PC-9 (cell line): ENCODE data around the gene CTBP2. TPM values are rescaled to one million over a fixed set of nuclear protein-coding genes. Genes with fewer than 3 reads are reported as not detected.

ENCODE experiments used
- BruUV-seq: library from RNA; stranded (reverse); fragments of 400-500 nt; replicated peaks from 2 replicates; lab custom pipeline; 2021; lab: Mats Ljungman, UMichigan
- CTCF ChIA-PET: fragments of 300-600 bp; sonication (Branson Sonifier 250); formaldehyde crosslinking; loops from one replicate; lab custom pipeline; 2022; ENCODE audit warnings: antibody characterized with exemption; lab: Charles Lee
- POLR2A ChIA-PET: fragments of 300-600 bp; sonication (Branson Sonifier 250); formaldehyde crosslinking; loops from one replicate; lab custom pipeline; 2022; ENCODE audit warnings: antibody characterized with exemption; ENCODE audit not compliant: unreplicated experiment; lab: Charles Lee
- DNase-seq, 2 experiments: peaks; one replicate each; pipeline versions ENCODE4 v3.0.0 to v3.0.0-alpha.2; 2015 to 2022; ENCODE audit warnings: mixed read lengths in 1 of 2
- H2AFZ ChIP-seq: fragments of 200-600 bp; sonication (generic); 2 replicates; pipeline ENCODE4 v1.8.1; 2017; ENCODE audit warnings: antibody characterized with exemption
- H3F3A ChIP-seq: fragments of 200-600 bp; sonication (generic); 2 replicates; pipeline ENCODE4 v1.8.1; 2017; ENCODE audit warnings: antibody characterized with exemption, mild to moderate bottlenecking, low read depth; ENCODE audit not compliant: insufficient read depth
- H3K27ac ChIP-seq: fragments of 200-600 bp; sonication (generic); 2 replicates; pipeline ENCODE4 v1.6.1; 2016; ENCODE audit warnings: mixed run types
- H3K27me3 ChIP-seq: fragments of 200-600 bp; sonication (generic); 2 replicates; pipeline ENCODE4 v1.6.1; 2016; ENCODE audit warnings: low read depth, mixed run types; ENCODE audit not compliant: insufficient read depth
- H3K36me3 ChIP-seq: fragments of 200-600 bp; sonication (generic); 2 replicates; pipeline ENCODE4 v1.6.1; 2016; ENCODE audit warnings: low read depth, mixed run types
- H3K4me1 ChIP-seq: fragments of 200-600 bp; sonication (generic); replicated peaks from 2 replicates; pipeline ENCODE4 v1.6.1; 2016; ENCODE audit warnings: mixed run types; ENCODE audit not compliant: insufficient read depth
- H3K4me2 ChIP-seq: fragments of 200-600 bp; sonication (generic); 2 replicates; pipeline ENCODE4 v1.6.1; 2017; ENCODE audit warnings: mixed run types
- H3K4me3 ChIP-seq: fragments of 200-600 bp; sonication (generic); 2 replicates; pipeline ENCODE4 v1.6.1; 2016; ENCODE audit warnings: mixed run types
- H3K79me2 ChIP-seq: fragments of 200-600 bp; sonication (generic); 2 replicates; pipeline ENCODE4 v1.6.1; 2017; ENCODE audit warnings: low read depth, mixed run types
- H3K9me2 ChIP-seq: fragments of 200-600 bp; sonication (generic); 2 replicates; pipeline ENCODE4 v1.8.1; 2017; ENCODE audit warnings: mild to moderate bottlenecking; ENCODE audit not compliant: insufficient read depth
- H3K9me3 ChIP-seq: fragments of 200-600 bp; sonication (generic); 2 replicates; pipeline ENCODE4 v1.8.1; 2016; ENCODE audit warnings: low read depth; ENCODE audit not compliant: insufficient read depth
- H4K20me1 ChIP-seq: fragments of 200-600 bp; sonication (generic); 2 replicates; pipeline ENCODE4 v1.8.1; 2017; ENCODE audit not compliant: insufficient read depth
- CTCF ChIP-seq: fragments of 200-600 bp; sonication (generic); conservative IDR thresholded peaks from 2 replicates; pipeline ENCODE4 v1.6.1; 2017; ENCODE audit warnings: mixed run types, antibody characterized with exemption, mild to moderate bottlenecking, moderate library complexity
- EZH2 ChIP-seq: fragments of 200-600 bp; sonication (generic); IDR thresholded peaks from 2 replicates; pipeline ENCODE4 v1.8.0; 2017; ENCODE audit warnings: antibody characterized with exemption, low read depth
- intact Hi-C: fragments of 100-400 bp; cut with micrococcal nuclease; formaldehyde crosslinking; loops from one replicate; pipeline ENCODE4 v1.10.0; 2022; ENCODE audit not compliant: unreplicated experiment
- total RNA-seq: library from RNA; stranded (reverse); gene quantifications from 2 replicates; pipeline ENCODE4 v1.2.3, GENCODE V29; 2021

The CTBP2 gene
- total RNA-seq, 1 experiment from 2014 or later, result 60.5 TPM

DNA sequence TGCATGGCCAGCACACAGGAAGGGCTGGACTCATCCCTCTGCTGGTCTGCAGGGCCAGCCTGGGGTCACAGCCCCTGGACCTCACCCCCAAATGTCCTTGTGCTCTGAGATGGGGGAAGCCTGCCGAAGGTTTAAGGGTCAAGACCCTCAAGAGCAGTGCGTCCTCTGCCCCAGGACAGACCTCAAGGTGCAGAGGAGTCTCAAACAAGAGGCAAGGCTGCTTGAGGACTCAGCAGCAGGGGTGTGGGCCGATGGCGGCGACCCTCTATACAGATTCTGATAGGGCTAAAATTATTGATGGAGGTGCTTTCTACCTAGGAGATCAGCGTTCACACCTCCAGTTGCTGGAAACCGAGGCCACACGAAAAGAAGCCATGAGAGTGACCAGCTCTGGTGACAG is 137.7 kb downstream of the CTBP2 start:
- intact Hi-C loops, result no loop called here
- no peak for TF ChIP-seq CTCF
- no peak for TF ChIP-seq EZH2

GRCh38 chr10:125021686-125022344 is 138.5 kb downstream of the CTBP2 start:
- no peak for DNase-seq
- no peaks in the 10 kb centered on the region for H3K36me3 ChIP-seq
- BruUV-seq, result no TSS peak
- intact Hi-C loops, result no loop called here
- H4K20me1 ChIP-seq, result no peaks in the 10 kb centered on the region
- CTCF ChIA-PET, result no interaction called here
- no peaks in the 10 kb centered on the region for H3K9me2 ChIP-seq
- H3K9me3 ChIP-seq, result no peaks in the 10 kb centered on the region
- peaks cover 43% of the 10 kb centered on the region for H3K79me2 ChIP-seq
- H3K27ac ChIP-seq, result no peak overlapping the region
- no peak overlapping the region for H3K4me2 ChIP-seq
- H3K4me3 ChIP-seq, result no peak overlapping the region
- no peaks in the 10 kb centered on the region for H3K4me1 ChIP-seq
- no peaks in the 10 kb centered on the region for H3K27me3 ChIP-seq
- H3F3A ChIP-seq, result no peaks in the 10 kb centered on the region
- no peak overlapping the region for H2AFZ ChIP-seq
- POLR2A ChIA-PET, result no interaction called here
- TF ChIP-seq CTCF, result no peak
- TF ChIP-seq EZH2, result no peak

More for the DNA sequence above, 137.7 kb downstream of the CTBP2 start:
- no peak overlapping the region for H3K27ac ChIP-seq
- no peak for DNase-seq
- H4K20me1 ChIP-seq, result no peaks in the 10 kb centered on the region
- no peaks in the 10 kb centered on the region for H3K36me3 ChIP-seq
- ChIA-PET CTCF (no interaction called here), POLR2A (no interaction called here)
- no peaks in the 10 kb centered on the region for H3K27me3 ChIP-seq
- no peaks in the 10 kb centered on the region for H3F3A ChIP-seq
- H3K79me2 ChIP-seq, result peaks cover 43% of the 10 kb centered on the region
- H3K9me2 ChIP-seq, result no peaks in the 10 kb centered on the region
- H3K4me3 ChIP-seq, result no peak overlapping the region
- H3K9me3 ChIP-seq, result no peaks in the 10 kb centered on the region
- H3K4me1 ChIP-seq, result no peaks in the 10 kb centered on the region
- no TSS peak for BruUV-seq
- no peak overlapping the region for H3K4me2 ChIP-seq
- no peak overlapping the region for H2AFZ ChIP-seq

DNA sequence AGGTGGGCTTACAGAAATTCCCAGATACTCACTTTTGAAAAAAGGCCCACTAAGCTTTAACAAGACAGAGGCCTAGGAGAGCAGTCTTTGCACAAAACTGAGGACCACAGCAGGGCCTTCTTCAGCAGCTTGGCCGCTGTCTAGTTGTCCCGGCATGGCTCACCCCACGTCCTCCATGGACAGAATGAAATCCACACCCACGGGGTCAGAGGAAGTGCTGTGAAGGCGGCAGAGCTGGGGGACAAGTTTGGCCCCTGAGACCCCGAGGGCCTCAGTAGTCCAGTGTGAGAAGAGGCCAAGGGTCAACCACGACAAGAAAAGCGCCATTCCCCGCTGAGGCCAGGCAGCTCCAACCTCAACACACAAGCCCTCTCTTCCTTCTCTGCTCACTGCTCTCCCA is 139.5 kb downstream of the CTBP2 start:
- Histone ChIP-seq H3K27ac (no peak overlapping the region), H3K27me3 (no peaks in the 10 kb centered on the region), H3F3A (no peaks in the 10 kb centered on the region), H3K79me2 (peaks cover 41% of the 10 kb centered on the region), H3K4me2 (no peak overlapping the region), H3K36me3 (no peaks in the 10 kb centered on the region), H2AFZ (no peak overlapping the region), H4K20me1 (0 out of 2 replicates have a peak, but pooled peaks cover 2% of the 10 kb centered on the region), H3K4me1 (no peaks in the 10 kb centered on the region), H3K4me3 (no peak overlapping the region), H3K9me2 (no peaks in the 10 kb centered on the region), H3K9me3 (no peaks in the 10 kb centered on the region)
- intact Hi-C loops, result no loop called here
- CTCF ChIA-PET, result no interaction called here
- TF ChIP-seq CTCF, result no peak
- TF ChIP-seq EZH2, result no peak
- POLR2A ChIA-PET, result no interaction called here
- no peak for DNase-seq
- BruUV-seq, result no TSS peak
